ENCODE measurements around the gene KAT2A. TPM values are rescaled to one million over a fixed set of nuclear protein-coding genes. Genes with fewer than 3 reads are reported as not detected.

Gene KAT2A
- total RNA-seq, 2 experiments from 2014 or later: 52.6 to 54.2 TPM

GRCh38 chr17:42106009-42106408 is 15.2 kb downstream of the KAT2A start:
- ChIA-PET POLR2A (no interaction called here), CTCF (interaction anchor here (0.6 to 2.1 kb wide), 3 partner anchors 9 to 297 kb away, joined by 3 to 8 read pairs (median 4); partner anchors contain the start of gene KCNH4)

- ChIA-PET CTCF (interaction anchor here (0.7 kb wide), 1 partner anchor 88 kb away, joined by 3 read pairs; no protein-coding TSS in a partner anchor), POLR2A (no interaction called here)
Measured at GRCh38 chr17:42104264-42104663, 16.9 kb downstream of the KAT2A start.

- ChIA-PET CTCF (interaction anchor here (0.6 to 0.7 kb wide), 2 partner anchors 17 to 87 kb away, joined by 3 read pairs; no protein-coding TSS in a partner anchor), POLR2A (interaction anchor here (1.2 kb wide), 1 partner anchor 9 kb away, joined by 4 read pairs; the partner anchor contains the start of gene DHX58)
Measured at GRCh38 chr17:42103221-42103954, 17.8 kb downstream of the KAT2A start.

- POLR2A ChIA-PET: interaction anchor here (1.1 kb wide), 1 partner anchor 84 kb away, joined by 3 read pairs; the partner anchor contains the start of gene DNAJC7
Measured at GRCh38 chr17:42101513-42102292, 19.5 kb downstream of the KAT2A start.

GRCh38 chr17:42098730-42099399 is 22.3 kb downstream of the KAT2A start:
- POLR2A ChIA-PET: interaction anchor here (0.9 kb wide), 1 partner anchor 13 kb away, joined by 3 read pairs; no protein-coding TSS in a partner anchor
- CTCF ChIA-PET: interaction anchor here (0.9 kb wide), 2 partner anchors 33 to 79 kb away, joined by 4 to 5 read pairs; partner anchors contain the start of gene NKIRAS2

More at GRCh38 chr17:42101513-42102292, 19.5 kb downstream of the KAT2A start:
- CTCF ChIA-PET: interaction anchor here (0.5 to 1.9 kb wide), 26 partner anchors 8 to 406 kb away, joined by 3 to 13 read pairs (median 3); partner anchors contain the start of genes DNAJC7 and NKIRAS2

- ChIA-PET POLR2A (interaction anchor here (0.9 kb wide), 1 partner anchor 14 kb away, joined by 3 read pairs; no protein-coding TSS in a partner anchor), CTCF (interaction anchor here (0.9 to 2.4 kb wide), 4 partner anchors 8 to 78 kb away, joined by 4 to 8 read pairs (median 5); partner anchors contain the start of gene NKIRAS2)
Measured at GRCh38 chr17:42097691-42098631, 23.2 kb downstream of the KAT2A start, which contains the start of gene ZNF385C. ZNF385C (minus strand) TSS chr17:42098473; CDS start chr17:42063056, 35,417 bp downstream.

- POLR2A ChIA-PET: interaction anchor here (0.6 kb wide), 1 partner anchor 17 kb away, joined by 5 read pairs; no protein-coding TSS in a partner anchor
- CTCF ChIA-PET: interaction anchor here (0.6 to 2.4 kb wide), 7 partner anchors 9 to 93 kb away, joined by 3 to 8 read pairs (median 3); no protein-coding TSS in a partner anchor
Measured at GRCh38 chr17:42096360-42097111, 24.6 kb downstream of the KAT2A start.

GRCh38 chr17:42094375-42095069 is 26.6 kb downstream of the KAT2A start:
- CTCF ChIA-PET: no interaction called here
- POLR2A ChIA-PET: no interaction called here

GRCh38 chr17:42092939-42093338 is 28.2 kb downstream of the KAT2A start:
- POLR2A ChIA-PET: no interaction called here
- CTCF ChIA-PET: interaction anchor here (1.5 kb wide), 1 partner anchor 73 kb away, joined by 4 read pairs; the partner anchor contains the start of gene NKIRAS2

- ChIA-PET POLR2A (no interaction called here), CTCF (interaction anchor here (1.1 to 1.5 kb wide), 3 partner anchors 10 to 128 kb away, joined by 3 read pairs; no protein-coding TSS in a partner anchor)
Measured at GRCh38 chr17:42090964-42091790, 30.0 kb downstream of the KAT2A start.

GRCh38 chr17:42088736-42089135 is 32.4 kb downstream of the KAT2A start:
- CTCF ChIA-PET: interaction anchor here (0.6 kb wide), 1 partner anchor 134 kb away, joined by 3 read pairs; no protein-coding TSS in a partner anchor
- POLR2A ChIA-PET: no interaction called here

GRCh38 chr17:42087736-42088705 is 33.1 kb downstream of the KAT2A start:
- CTCF ChIA-PET: interaction anchor here (1.1 kb wide), 1 partner anchor 68 kb away, joined by 3 read pairs; the partner anchor contains the start of gene NKIRAS2

GRCh38 chr17:42087042-42087701 is 34.0 kb downstream of the KAT2A start:
- CTCF ChIA-PET: interaction anchor here (1.1 kb wide), 1 partner anchor 67 kb away, joined by 3 read pairs; the partner anchor contains the start of gene NKIRAS2
- POLR2A ChIA-PET: no interaction called here

More at GRCh38 chr17:42087736-42088705, 33.1 kb downstream of the KAT2A start:
- POLR2A ChIA-PET: no interaction called here
